Measurements from ENCODE around the gene CD74.
"Not testable (repeated sequence)": the region's sequence is repeated elsewhere in the genome, so short reads cannot be mapped to it uniquely, and the experiment has no call there.

Gene CD74

GRCh38 chr5:150412319-150413175 lies at the start of gene CD74:
TSS of gene CD74 (minus strand) at chr5:150412910. CDS start at chr5:150412749, 161 bp downstream.
- DNase-seq (ENCODE audit: low read depth in 1 of 2, low spot score in 1 of 2), result peak; percentile 78 to 82

GRCh38 chr5:150461231-150461630 lies 48.5 kb upstream of the CD74 start:
- DNase-seq (ENCODE audit: low read depth in 1 of 2, low spot score in 1 of 2), result no peak

- no peak for DNase-seq (ENCODE audit: low read depth in 1 of 2, low spot score in 1 of 2)
Observed at GRCh38 chr5:150460781-150461180, 48.1 kb upstream of the CD74 start.

- peak; percentile 71 to 87 for DNase-seq (ENCODE audit: low read depth in 1 of 2, low spot score in 1 of 2)
Observed at GRCh38 chr5:150458802-150459557, 46.3 kb upstream of the CD74 start.

- no peak for DNase-seq (ENCODE audit: low read depth in 1 of 2, low spot score in 1 of 2)
Observed at GRCh38 chr5:150457562-150458240, 45.0 kb upstream of the CD74 start.

- no peak for DNase-seq (ENCODE audit: low read depth in 1 of 2, low spot score in 1 of 2)
Observed at GRCh38 chr5:150457121-150457520, 44.4 kb upstream of the CD74 start.

- DNase-seq (ENCODE audit: low read depth in 1 of 2, low spot score in 1 of 2), result no peak
Observed at GRCh38 chr5:150454492-150455229, 42.0 kb upstream of the CD74 start.

GRCh38 chr5:150454027-150454426 lies 41.3 kb upstream of the CD74 start:
- not testable (repeated sequence) for DNase-seq (ENCODE audit: low read depth in 1 of 2, low spot score in 1 of 2)

- no peak for DNase-seq (ENCODE audit: low read depth in 1 of 2, low spot score in 1 of 2)
Observed at GRCh38 chr5:150452914-150453313, 40.2 kb upstream of the CD74 start.

GRCh38 chr5:150451594-150451993 lies 38.9 kb upstream of the CD74 start:
- no peak for DNase-seq (ENCODE audit: low read depth in 1 of 2, low spot score in 1 of 2)

GRCh38 chr5:150449517-150450339 lies 37.0 kb upstream of the CD74 start, which contains the start of gene RPS14:
TSS of gene RPS14 (minus strand) at chr5:150449739. CDS start at chr5:150447733, 2,006 bp downstream.
- DNase-seq (ENCODE audit: low read depth in 1 of 2, low spot score in 1 of 2), result peak; percentile 89

GRCh38 chr5:150448952-150449516 lies 36.3 kb upstream of the CD74 start:
- no peak for DNase-seq (ENCODE audit: low read depth in 1 of 2, low spot score in 1 of 2)

- DNase-seq (ENCODE audit: low read depth in 1 of 2, low spot score in 1 of 2), result no peak
Observed at GRCh38 chr5:150448334-150448733, 35.6 kb upstream of the CD74 start.

GRCh38 chr5:150447188-150447587 lies 34.5 kb upstream of the CD74 start:
- no peak for DNase-seq (ENCODE audit: low read depth in 1 of 2, low spot score in 1 of 2)

GRCh38 chr5:150446583-150446982 lies 33.9 kb upstream of the CD74 start:
- DNase-seq (ENCODE audit: low read depth in 1 of 2, low spot score in 1 of 2), result no peak

GRCh38 chr5:150446088-150446487 lies 33.4 kb upstream of the CD74 start:
- DNase-seq (ENCODE audit: low read depth in 1 of 2, low spot score in 1 of 2), result no peak

- no peak for DNase-seq (ENCODE audit: low read depth in 1 of 2, low spot score in 1 of 2)
Observed at GRCh38 chr5:150444770-150445169, 32.1 kb upstream of the CD74 start.

- no peak for DNase-seq (ENCODE audit: low read depth in 1 of 2, low spot score in 1 of 2)
Observed at GRCh38 chr5:150443242-150444075, 30.7 kb upstream of the CD74 start.

GRCh38 chr5:150442699-150443080 lies 30.0 kb upstream of the CD74 start:
- no peak for DNase-seq (ENCODE audit: low read depth in 1 of 2, low spot score in 1 of 2)

All from stimulated activated CD4-positive, alpha-beta T cell treated with anti-CD3 and anti-CD28 coated beads, Interleukin-15, amount 100 ng/mL, for 1 hour (primary cell).